ENCODE results near the gene FAM20C.
"Not testable (repeated sequence)": the region's sequence is repeated elsewhere in the genome, so short reads cannot be mapped to it uniquely, and the experiment has no call there.

FAM20C gene

GRCh38 chr7:243580-243978 lies 51.2 kb downstream of the FAM20C start:
- not testable (repeated sequence) for H3K27me3 ChIP-seq (ENCODE audit: control insufficient read depth in 1 of 2, insufficient read depth in 2 of 2, low read length in 2 of 2); H3K27ac ChIP-seq (ENCODE audit: low read depth, low read length); H3K9me3 ChIP-seq (ENCODE audit: control insufficient read depth in 1 of 2, low read length in 2 of 2); H3K9ac ChIP-seq (ENCODE audit: low read depth in 1 of 2, low read length in 2 of 2); H3K4me3 ChIP-seq (ENCODE audit: low read depth in 1 of 2, low read length in 2 of 2); H3K4me1 ChIP-seq (ENCODE audit: control insufficient read depth in 1 of 2, insufficient read depth in 2 of 2, low read length in 2 of 2)
- H3K36me3 ChIP-seq (ENCODE audit: control insufficient read depth in 1 of 2, insufficient read depth in 2 of 2, low read length in 2 of 2): peaks cover 9 to 22% of the 10 kb centered on the region in 2 donors

GRCh38 chr7:244974-245373 lies 52.6 kb downstream of the FAM20C start:
- H3K27me3 ChIP-seq (ENCODE audit: control insufficient read depth in 1 of 2, insufficient read depth in 2 of 2, low read length in 2 of 2): no peaks in the 10 kb centered on the region
- no peak overlapping the region for H3K4me3 ChIP-seq (ENCODE audit: low read depth in 1 of 2, low read length in 2 of 2)
- no peaks in the 10 kb centered on the region for H3K9me3 ChIP-seq (ENCODE audit: control insufficient read depth in 1 of 2, low read length in 2 of 2)
- H3K36me3 ChIP-seq (ENCODE audit: control insufficient read depth in 1 of 2, insufficient read depth in 2 of 2, low read length in 2 of 2): peaks cover 9 to 30% of the 10 kb centered on the region in 2 donors
- no peak overlapping the region for H3K27ac ChIP-seq (ENCODE audit: low read depth, low read length)
- H3K9ac ChIP-seq (ENCODE audit: low read depth in 1 of 2, low read length in 2 of 2): no peak overlapping the region
- H3K4me1 ChIP-seq (ENCODE audit: control insufficient read depth in 1 of 2, insufficient read depth in 2 of 2, low read length in 2 of 2): peaks cover 0 to 6% of the 10 kb centered on the region in 2 donors

- no peak overlapping the region for H3K9ac ChIP-seq (ENCODE audit: low read depth in 1 of 2, low read length in 2 of 2)
- H3K36me3 ChIP-seq (ENCODE audit: control insufficient read depth in 1 of 2, insufficient read depth in 2 of 2, low read length in 2 of 2): peaks cover 13 to 35% of the 10 kb centered on the region in 2 donors
- no peaks in the 10 kb centered on the region for H3K27me3 ChIP-seq (ENCODE audit: control insufficient read depth in 1 of 2, insufficient read depth in 2 of 2, low read length in 2 of 2)
- no peak overlapping the region for H3K27ac ChIP-seq (ENCODE audit: low read depth, low read length)
- H3K4me1 ChIP-seq (ENCODE audit: control insufficient read depth in 1 of 2, insufficient read depth in 2 of 2, low read length in 2 of 2): peaks cover 0 to 6% of the 10 kb centered on the region in 2 donors
- no peaks in the 10 kb centered on the region for H3K9me3 ChIP-seq (ENCODE audit: control insufficient read depth in 1 of 2, low read length in 2 of 2)
- H3K4me3 ChIP-seq (ENCODE audit: low read depth in 1 of 2, low read length in 2 of 2): no peak overlapping the region
Measured at GRCh38 chr7:245574-246295, 53.4 kb downstream of the FAM20C start.

- Histone ChIP-seq H3K36me3 (ENCODE audit: control insufficient read depth in 1 of 2, insufficient read depth in 2 of 2, low read length in 2 of 2) (peaks cover 16 to 37% of the 10 kb centered on the region in 2 donors), H3K4me1 (ENCODE audit: control insufficient read depth in 1 of 2, insufficient read depth in 2 of 2, low read length in 2 of 2) (peaks cover 0 to 6% of the 10 kb centered on the region in 2 donors), H3K27me3 (ENCODE audit: control insufficient read depth in 1 of 2, insufficient read depth in 2 of 2, low read length in 2 of 2) (no peaks in the 10 kb centered on the region), H3K9me3 (ENCODE audit: control insufficient read depth in 1 of 2, low read length in 2 of 2) (no peaks in the 10 kb centered on the region), H3K27ac (ENCODE audit: low read depth, low read length) (no peak overlapping the region), H3K4me3 (ENCODE audit: low read depth in 1 of 2, low read length in 2 of 2) (no peak overlapping the region), H3K9ac (ENCODE audit: low read depth in 1 of 2, low read length in 2 of 2) (no peak overlapping the region)
Measured at GRCh38 chr7:246451-246850, 54.1 kb downstream of the FAM20C start.

- peaks cover 22 to 36% of the 10 kb centered on the region in 2 donors for H3K36me3 ChIP-seq (ENCODE audit: control insufficient read depth in 1 of 2, insufficient read depth in 2 of 2, low read length in 2 of 2)
- no peaks in the 10 kb centered on the region for H3K9me3 ChIP-seq (ENCODE audit: control insufficient read depth in 1 of 2, low read length in 2 of 2)
- no peaks in the 10 kb centered on the region for H3K27me3 ChIP-seq (ENCODE audit: control insufficient read depth in 1 of 2, insufficient read depth in 2 of 2, low read length in 2 of 2)
- peaks cover 0 to 6% of the 10 kb centered on the region in 2 donors for H3K4me1 ChIP-seq (ENCODE audit: control insufficient read depth in 1 of 2, insufficient read depth in 2 of 2, low read length in 2 of 2)
- H3K4me3 ChIP-seq (ENCODE audit: low read depth in 1 of 2, low read length in 2 of 2): no peak overlapping the region
- H3K27ac ChIP-seq (ENCODE audit: low read depth, low read length): no peak overlapping the region
- H3K9ac ChIP-seq (ENCODE audit: low read depth in 1 of 2, low read length in 2 of 2): no peak overlapping the region
Measured at GRCh38 chr7:247181-247580, 54.8 kb downstream of the FAM20C start.

GRCh38 chr7:247636-248035 lies 55.3 kb downstream of the FAM20C start:
- Histone ChIP-seq H3K36me3 (ENCODE audit: control insufficient read depth in 1 of 2, insufficient read depth in 2 of 2, low read length in 2 of 2) (peaks cover 26 to 36% of the 10 kb centered on the region in 2 donors), H3K9ac (ENCODE audit: low read depth in 1 of 2, low read length in 2 of 2) (no peak overlapping the region), H3K9me3 (ENCODE audit: control insufficient read depth in 1 of 2, low read length in 2 of 2) (no peaks in the 10 kb centered on the region), H3K4me3 (ENCODE audit: low read depth in 1 of 2, low read length in 2 of 2) (no peak overlapping the region), H3K4me1 (ENCODE audit: control insufficient read depth in 1 of 2, insufficient read depth in 2 of 2, low read length in 2 of 2) (peaks cover 0 to 6% of the 10 kb centered on the region in 2 donors), H3K27ac (ENCODE audit: low read depth, low read length) (no peak overlapping the region), H3K27me3 (ENCODE audit: control insufficient read depth in 1 of 2, insufficient read depth in 2 of 2, low read length in 2 of 2) (no peaks in the 10 kb centered on the region)

GRCh38 chr7:248732-249435 lies 56.5 kb downstream of the FAM20C start:
- Histone ChIP-seq H3K9me3 (ENCODE audit: control insufficient read depth in 1 of 2, low read length in 2 of 2) (no peaks in the 10 kb centered on the region), H3K4me3 (ENCODE audit: low read depth in 1 of 2, low read length in 2 of 2) (no peak overlapping the region), H3K36me3 (ENCODE audit: control insufficient read depth in 1 of 2, insufficient read depth in 2 of 2, low read length in 2 of 2) (peaks cover 33 to 47% of the 10 kb centered on the region in 2 donors), H3K27me3 (ENCODE audit: control insufficient read depth in 1 of 2, insufficient read depth in 2 of 2, low read length in 2 of 2) (no peaks in the 10 kb centered on the region), H3K4me1 (ENCODE audit: control insufficient read depth in 1 of 2, insufficient read depth in 2 of 2, low read length in 2 of 2) (peaks cover 0 to 6% of the 10 kb centered on the region in 2 donors), H3K9ac (ENCODE audit: low read depth in 1 of 2, low read length in 2 of 2) (no peak overlapping the region), H3K27ac (ENCODE audit: low read depth, low read length) (no peak overlapping the region)

GRCh38 chr7:249989-250388 lies 57.6 kb downstream of the FAM20C start:
- H3K36me3 ChIP-seq (ENCODE audit: control insufficient read depth in 1 of 2, insufficient read depth in 2 of 2, low read length in 2 of 2): peaks cover 28 to 47% of the 10 kb centered on the region in 2 donors
- no peaks in the 10 kb centered on the region for H3K9me3 ChIP-seq (ENCODE audit: control insufficient read depth in 1 of 2, low read length in 2 of 2)
- no peak overlapping the region for H3K27ac ChIP-seq (ENCODE audit: low read depth, low read length)
- no peak overlapping the region for H3K9ac ChIP-seq (ENCODE audit: low read depth in 1 of 2, low read length in 2 of 2)
- no peaks in the 10 kb centered on the region for H3K27me3 ChIP-seq (ENCODE audit: control insufficient read depth in 1 of 2, insufficient read depth in 2 of 2, low read length in 2 of 2)
- peaks cover 0 to 6% of the 10 kb centered on the region in 2 donors for H3K4me1 ChIP-seq (ENCODE audit: control insufficient read depth in 1 of 2, insufficient read depth in 2 of 2, low read length in 2 of 2)
- no peak overlapping the region for H3K4me3 ChIP-seq (ENCODE audit: low read depth in 1 of 2, low read length in 2 of 2)

- Histone ChIP-seq H3K36me3 (ENCODE audit: control insufficient read depth in 1 of 2, insufficient read depth in 2 of 2, low read length in 2 of 2) (peaks cover 28 to 52% of the 10 kb centered on the region in 2 donors), H3K4me3 (ENCODE audit: low read depth in 1 of 2, low read length in 2 of 2) (no peak overlapping the region), H3K4me1 (ENCODE audit: control insufficient read depth in 1 of 2, insufficient read depth in 2 of 2, low read length in 2 of 2) (peaks cover 0 to 6% of the 10 kb centered on the region in 2 donors), H3K9me3 (ENCODE audit: control insufficient read depth in 1 of 2, low read length in 2 of 2) (no peaks in the 10 kb centered on the region), H3K27me3 (ENCODE audit: control insufficient read depth in 1 of 2, insufficient read depth in 2 of 2, low read length in 2 of 2) (no peaks in the 10 kb centered on the region), H3K9ac (ENCODE audit: low read depth in 1 of 2, low read length in 2 of 2) (no peak overlapping the region), H3K27ac (ENCODE audit: low read depth, low read length) (no peak overlapping the region)
Measured at GRCh38 chr7:250523-250922, 58.2 kb downstream of the FAM20C start.

- no peaks in the 10 kb centered on the region for H3K9me3 ChIP-seq (ENCODE audit: control insufficient read depth in 1 of 2, low read length in 2 of 2)
- H3K9ac ChIP-seq (ENCODE audit: low read depth in 1 of 2, low read length in 2 of 2): no peak overlapping the region
- peaks cover 0 to 6% of the 10 kb centered on the region in 2 donors for H3K4me1 ChIP-seq (ENCODE audit: control insufficient read depth in 1 of 2, insufficient read depth in 2 of 2, low read length in 2 of 2)
- H3K36me3 ChIP-seq (ENCODE audit: control insufficient read depth in 1 of 2, insufficient read depth in 2 of 2, low read length in 2 of 2): peaks cover 28 to 57% of the 10 kb centered on the region in 2 donors
- H3K27me3 ChIP-seq (ENCODE audit: control insufficient read depth in 1 of 2, insufficient read depth in 2 of 2, low read length in 2 of 2): no peaks in the 10 kb centered on the region
- no peak overlapping the region for H3K4me3 ChIP-seq (ENCODE audit: low read depth in 1 of 2, low read length in 2 of 2)
- no peak overlapping the region for H3K27ac ChIP-seq (ENCODE audit: low read depth, low read length)
Measured at GRCh38 chr7:251005-251404, 58.6 kb downstream of the FAM20C start.
